ENCODE results near the gene ARHGAP10. TPM values are rescaled to one million over a fixed set of nuclear protein-coding genes. Genes with fewer than 3 reads are reported as not detected.
"Not testable (repeated sequence)": the region's sequence is repeated elsewhere in the genome, so short reads cannot be mapped to it uniquely, and the experiment has no call there.

ARHGAP10 gene
- total RNA-seq, 4 donors from 2014 or later, result 26.5 to 117 (median 29.7) TPM

DNA sequence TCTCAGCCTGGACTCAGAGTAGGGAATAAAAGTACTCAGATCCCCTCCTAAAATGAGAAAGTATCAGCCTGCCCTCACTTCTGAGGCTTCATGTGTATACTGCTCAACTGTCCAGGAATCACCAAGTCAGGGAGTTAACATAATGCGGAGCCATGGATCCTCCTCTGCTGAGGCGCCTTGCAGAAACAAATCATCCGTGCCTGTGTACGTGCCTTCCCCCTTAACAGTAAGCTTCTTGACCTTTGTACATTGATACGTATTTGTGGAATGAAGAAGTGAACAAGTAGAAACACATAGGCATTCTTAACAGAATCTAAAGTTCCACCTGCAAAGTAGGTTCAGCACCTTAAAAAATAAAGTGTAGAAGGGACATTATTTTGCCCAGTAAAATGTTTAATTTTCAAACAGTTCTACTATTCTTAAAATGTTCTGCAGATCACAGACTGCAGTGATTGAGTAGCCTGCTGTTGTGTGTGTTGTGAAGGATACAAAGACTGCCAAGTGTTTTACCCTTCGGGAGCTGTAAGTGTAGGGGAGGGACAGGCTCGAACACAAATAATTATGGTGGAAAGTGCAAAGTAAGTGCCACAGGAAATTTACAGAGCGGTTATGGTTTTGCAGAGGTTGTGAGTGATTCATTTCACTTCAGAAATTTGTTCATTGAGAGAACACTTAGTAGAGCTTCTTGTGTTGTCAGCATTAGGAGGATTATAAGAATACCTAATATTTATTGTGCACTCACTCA lies 61.9 kb downstream of the ARHGAP10 start:
- Histone ChIP-seq H3K4me3 (no peak overlapping the region), H3K27me3 (no peaks in the 10 kb centered on the region), H3K27ac (peak overlapping the region; percentile 29 to 72 (median 59)), H3K36me3 (no peaks in the 10 kb centered on the region), H3K9me3 (no peaks in the 10 kb centered on the region), H3K4me1 (peaks cover 12 to 78% (median 55%) of the 10 kb centered on the region in 3 donors)
- 23 to 24% methylated on average over 8 of the region's 8 CpGs for WGBS, 2 donors
- TF ChIP-seq, protein P1, sequence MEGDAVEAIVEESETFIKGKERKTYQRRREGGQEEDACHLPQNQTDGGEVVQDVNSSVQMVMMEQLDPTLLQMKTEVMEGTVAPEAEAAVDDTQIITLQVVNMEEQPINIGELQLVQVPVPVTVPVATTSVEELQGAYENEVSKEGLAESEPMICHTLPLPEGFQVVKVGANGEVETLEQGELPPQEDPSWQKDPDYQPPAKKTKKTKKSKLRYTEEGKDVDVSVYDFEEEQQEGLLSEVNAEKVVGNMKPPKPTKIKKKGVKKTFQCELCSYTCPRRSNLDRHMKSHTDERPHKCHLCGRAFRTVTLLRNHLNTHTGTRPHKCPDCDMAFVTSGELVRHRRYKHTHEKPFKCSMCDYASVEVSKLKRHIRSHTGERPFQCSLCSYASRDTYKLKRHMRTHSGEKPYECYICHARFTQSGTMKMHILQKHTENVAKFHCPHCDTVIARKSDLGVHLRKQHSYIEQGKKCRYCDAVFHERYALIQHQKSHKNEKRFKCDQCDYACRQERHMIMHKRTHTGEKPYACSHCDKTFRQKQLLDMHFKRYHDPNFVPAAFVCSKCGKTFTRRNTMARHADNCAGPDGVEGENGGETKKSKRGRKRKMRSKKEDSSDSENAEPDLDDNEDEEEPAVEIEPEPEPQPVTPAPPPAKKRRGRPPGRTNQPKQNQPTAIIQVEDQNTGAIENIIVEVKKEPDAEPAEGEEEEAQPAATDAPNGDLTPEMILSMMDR (IDR thresholded peaks at IDR 0.05), result no peak
- no peak for TF ChIP-seq POLR2A (IDR thresholded peaks at IDR 0.05)
- intact Hi-C loops (cut with DNase I), result no loop called here
- no peak for DNase-seq

DNA sequence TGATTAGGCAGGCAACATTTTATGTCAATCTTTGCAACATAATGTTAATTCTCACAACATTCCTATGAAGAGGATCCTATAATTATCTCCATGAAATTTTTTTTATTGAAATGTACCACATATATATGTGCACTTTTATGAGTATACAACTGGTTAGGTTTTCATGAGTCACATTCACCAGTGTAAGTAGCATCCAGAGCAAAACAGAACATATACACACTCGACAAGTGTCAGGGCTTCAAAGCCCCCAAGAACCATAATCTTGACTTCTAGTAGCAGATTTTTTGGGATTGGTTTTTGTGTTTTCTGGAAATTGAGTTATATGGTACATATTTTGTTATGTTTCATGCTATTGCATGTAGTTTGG lies 62.4 kb downstream of the ARHGAP10 start:
- intact Hi-C loops (cut with DNase I), result no loop called here
- Histone ChIP-seq H3K27ac (peak overlapping the region in 3 of 4 donors; percentile 29 to 72 (median 68)), H3K27me3 (no peaks in the 10 kb centered on the region), H3K36me3 (no peaks in the 10 kb centered on the region), H3K9me3 (no peaks in the 10 kb centered on the region), H3K4me3 (no peak overlapping the region), H3K4me1 (peaks cover 9 to 78% (median 54%) of the 10 kb centered on the region in 3 donors)
- TF ChIP-seq POLR2A (IDR thresholded peaks at IDR 0.05), result no peak
- TF ChIP-seq, protein P1 (IDR thresholded peaks at IDR 0.05), result no peak
- DNase-seq, result no peak
- 40 to 60% methylated on average over 1 of the region's 1 CpG for WGBS, 2 donors

DNA sequence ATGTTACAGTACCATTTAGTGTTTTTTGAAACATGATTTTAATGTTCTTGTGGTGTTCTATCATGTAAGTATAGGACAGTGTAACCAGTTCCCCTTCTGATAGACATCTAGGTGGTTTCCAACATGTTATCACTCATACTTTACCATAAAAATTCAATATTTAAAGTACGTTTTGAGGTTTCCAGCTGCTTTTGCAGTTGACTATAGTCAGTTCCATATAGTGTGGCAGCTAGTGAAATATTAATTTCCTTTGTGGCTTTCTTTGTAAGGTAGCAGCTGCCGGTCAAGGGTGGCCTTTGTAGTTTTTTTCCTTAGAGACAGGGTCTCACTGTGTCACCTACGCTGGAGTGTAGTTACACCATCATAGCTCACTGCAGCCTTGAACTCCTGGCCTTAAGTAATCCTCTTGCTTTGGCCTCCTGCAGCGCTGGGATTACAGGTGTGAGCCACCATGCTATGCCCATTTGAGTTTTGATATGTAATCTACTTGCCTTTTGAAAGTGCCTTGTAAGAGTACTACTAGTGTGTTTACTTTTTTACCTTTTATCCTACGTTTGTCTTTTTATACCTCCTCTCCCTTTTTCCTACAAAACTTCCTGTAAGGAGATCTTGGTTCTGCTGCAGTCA lies 63.0 kb downstream of the ARHGAP10 start:
- TF ChIP-seq, protein P1 (IDR thresholded peaks at IDR 0.05), result no peak
- no peak for TF ChIP-seq POLR2A (IDR thresholded peaks at IDR 0.05)
- no peak overlapping the region for H3K4me3 ChIP-seq
- intact Hi-C loops (cut with DNase I), result no loop called here
- no peaks in the 10 kb centered on the region for H3K27me3 ChIP-seq
- H3K4me1 ChIP-seq, result peaks cover 9 to 78% (median 53%) of the 10 kb centered on the region in 3 donors
- 67 to 69% methylated on average over 5 of the region's 5 CpGs for WGBS, 2 donors
- DNase-seq, result no peak
- peak overlapping the region in 2 of 4 donors; percentile 68 to 72 for H3K27ac ChIP-seq
- no peaks in the 10 kb centered on the region for H3K36me3 ChIP-seq
- no peaks in the 10 kb centered on the region for H3K9me3 ChIP-seq

DNA sequence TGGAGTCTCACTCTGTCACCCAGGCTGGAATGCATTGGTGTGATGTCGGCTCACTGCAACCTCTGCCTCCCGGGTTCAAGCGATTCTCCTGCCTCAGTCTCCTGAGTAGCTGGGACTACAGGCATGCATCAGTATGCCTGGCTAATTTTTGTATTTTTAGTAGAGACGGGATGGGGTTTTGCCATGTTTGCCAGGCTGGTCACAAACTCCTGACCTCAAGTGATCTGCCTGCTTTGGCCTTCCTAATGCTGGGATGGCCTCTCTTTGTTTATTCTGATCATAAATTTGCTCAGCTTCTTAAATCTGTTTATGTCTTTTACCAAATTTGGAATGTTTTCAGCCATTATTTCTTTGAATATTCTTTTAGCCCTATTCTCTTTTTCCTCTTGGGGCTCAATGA lies 67.2 kb downstream of the ARHGAP10 start:
- intact Hi-C loops (cut with DNase I); H3K9me3 ChIP-seq: not testable (repeated sequence)
- WGBS, 2 donors, result 68 to 91% methylated on average over 4 of the region's 4 CpGs

DNA sequence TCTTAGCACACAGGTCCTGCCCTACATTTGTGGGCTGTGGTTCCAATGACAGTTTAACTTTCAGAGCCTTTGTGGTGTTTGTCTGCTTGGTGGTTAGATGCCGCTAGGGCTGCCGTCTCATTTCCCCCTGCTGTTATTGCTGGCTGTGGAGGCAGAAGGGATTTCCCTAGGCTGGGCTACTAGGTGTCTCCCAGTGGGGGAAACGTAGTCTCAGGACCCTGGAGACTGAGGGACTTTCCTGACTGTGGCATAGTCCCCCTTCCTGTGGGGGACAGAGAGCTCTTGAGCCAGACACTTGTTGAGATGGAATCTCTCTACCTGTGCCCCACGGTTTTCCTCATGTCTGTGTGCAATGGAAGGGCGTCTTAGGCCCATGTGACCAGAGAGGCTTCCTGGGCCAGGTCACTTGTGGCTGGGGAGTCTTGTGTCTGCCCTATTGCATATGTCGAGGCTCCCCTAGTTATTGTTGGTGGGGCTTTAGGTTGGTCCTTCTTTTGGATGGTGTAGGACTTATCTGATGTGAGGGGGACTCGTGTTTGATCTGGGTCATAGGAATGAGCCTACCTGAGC lies 68.2 kb downstream of the ARHGAP10 start:
- Histone ChIP-seq H3K4me3 (no peak overlapping the region), H3K9me3 (no peaks in the 10 kb centered on the region), H3K27ac (no peak overlapping the region), H3K27me3 (no peaks in the 10 kb centered on the region), H3K36me3 (no peaks in the 10 kb centered on the region), H3K4me1 (peaks cover 0 to 63% (median 25%) of the 10 kb centered on the region in 3 donors)
- DNase-seq, result no peak
- WGBS, 2 donors, result 77 to 83% methylated on average over 5 of the region's 7 CpGs
- TF ChIP-seq, protein P1 (IDR thresholded peaks at IDR 0.05), result no peak
- TF ChIP-seq POLR2A (IDR thresholded peaks at IDR 0.05), result no peak
- intact Hi-C loops (cut with DNase I), result no loop called here

More for the DNA sequence above, 67.2 kb downstream of the ARHGAP10 start:
- not testable (repeated sequence) for H3K36me3 ChIP-seq, H3K27ac ChIP-seq, H3K4me3 ChIP-seq, DNase-seq, H3K27me3 ChIP-seq
- peaks cover 4 to 63% (median 28%) of the 10 kb centered on the region in 3 donors for H3K4me1 ChIP-seq

All from esophagus squamous epithelium (tissue), 5 donors.